Activated T-cell treated with anti-CD3 and anti-CD28 coated beads, Interleukin-2, amount 50 U/mL, for 72 hours (primary cell): ENCODE data around the gene HSPB8. TPM values are rescaled to one million over a fixed set of nuclear protein-coding genes. Genes with fewer than 3 reads are reported as not detected.

Experiments used
- ATAC-seq, 2 donors: fragments of 150-1000 bp; cut with Tn5 transposase; replicated peaks in 1 of 2; 2 replicates each; pipeline ENCODE4 v1.10.0; 2021; ENCODE audit warnings: moderate library complexity in 2 of 2, mild to moderate bottlenecking in 1 of 2
- DNase-seq, 2 donors: peaks; one replicate each; pipeline ENCODE4 v3.0.0; 2021 to 2022; ENCODE audit warnings: mixed read lengths in 1 of 2
- H3K27ac Mint-ChIP-seq: one replicate; pipeline ENCODE4 v1.8.0; 2022; ENCODE audit warnings: mild to moderate bottlenecking, moderate library complexity, mixed read lengths
- H3K27me3 Mint-ChIP-seq: one replicate; pipeline ENCODE4 v1.8.0; 2022; ENCODE audit warnings: low read depth, mixed read lengths
- H3K36me3 Mint-ChIP-seq, 2 donors: one replicate each; pipeline ENCODE4 v1.8.0; 2022; ENCODE audit warnings: mixed read lengths in 2 of 2, mild to moderate bottlenecking in 1 of 2; ENCODE audit not compliant: insufficient read depth in 2 of 2
- H3K4me1 Mint-ChIP-seq: one replicate; pipeline ENCODE4 v1.8.0; 2022; ENCODE audit warnings: low read depth, mixed read lengths
- H3K4me3 Mint-ChIP-seq, 2 donors: one replicate each; pipeline ENCODE4 v1.8.0; 2022; ENCODE audit warnings: mild to moderate bottlenecking in 2 of 2, mixed read lengths in 2 of 2, moderate library complexity in 2 of 2
- H3K9me3 Mint-ChIP-seq, 2 donors: one replicate each; pipeline ENCODE4 v1.8.0; 2022; ENCODE audit warnings: mixed read lengths in 2 of 2
- total RNA-seq, 2 donors: library from RNA; stranded (reverse); gene quantifications; one replicate each; pipeline ENCODE4 v1.2.3, GENCODE V29; 2022

Gene HSPB8
- total RNA-seq, 2 donors from 2014 or later: not detected

DNA sequence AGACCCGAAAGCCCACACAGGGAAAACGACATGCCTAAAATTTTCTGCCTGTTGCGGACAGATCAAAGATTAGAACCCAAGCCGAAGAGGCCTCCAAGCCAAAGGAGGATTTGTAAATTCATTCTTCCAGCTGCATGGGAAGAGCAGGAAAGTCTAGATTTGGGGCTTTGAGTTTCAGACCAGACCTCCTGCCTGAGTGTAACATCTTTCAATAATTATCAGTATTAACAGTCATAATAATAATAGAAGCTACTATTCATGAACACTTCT lies 1.7 kb upstream of the HSPB8 start:
- Mint-ChIP-seq H3K4me3 (no peak overlapping the region), H3K27ac (no peak overlapping the region)
- ATAC-seq: no peak

DNA sequence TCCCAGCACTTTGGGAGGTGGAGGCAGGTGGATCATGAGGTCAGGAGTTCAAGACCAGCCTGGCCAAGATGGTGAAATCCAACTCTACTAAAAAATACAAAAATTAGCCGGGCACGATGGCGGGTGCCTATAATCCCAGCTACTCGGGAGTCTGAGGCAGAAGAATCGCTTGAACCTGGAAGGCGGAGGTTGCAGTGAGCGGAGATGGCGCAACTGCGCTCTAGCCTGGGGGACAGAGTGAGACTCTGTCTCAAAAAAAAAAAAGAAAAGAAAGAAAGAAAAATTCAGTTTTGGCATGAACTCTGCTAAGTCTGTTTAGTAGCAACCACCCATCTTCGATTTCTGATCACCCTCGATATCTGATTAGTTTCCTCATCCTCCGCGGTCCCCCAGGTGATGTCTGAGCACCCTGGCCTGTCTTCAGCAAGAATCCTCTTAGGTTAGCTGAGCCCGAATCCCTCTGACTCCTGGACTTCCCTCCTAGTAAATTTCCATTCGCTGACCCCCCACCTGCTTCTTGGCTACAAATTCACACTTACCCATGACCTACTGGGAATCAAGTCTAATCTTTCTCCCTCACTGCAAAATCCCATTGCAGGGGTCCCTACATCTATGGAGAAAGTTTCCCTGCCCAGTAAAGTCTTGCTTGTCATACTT lies 879 bp upstream of the HSPB8 start:
- Mint-ChIP-seq H3K4me1 (no peaks in the 10 kb centered on the region), H3K36me3 (no peaks in the 10 kb centered on the region), H3K4me3 (no peak overlapping the region), H3K9me3 (no peaks in the 10 kb centered on the region), H3K27ac (no peak overlapping the region), H3K27me3 (peaks cover 6% of the 10 kb centered on the region)
- ATAC-seq (no peak), DNase-seq (no peak)

More for the DNA sequence above, 1.7 kb upstream of the HSPB8 start:
- Mint-ChIP-seq H3K9me3 (no peaks in the 10 kb centered on the region), H3K36me3 (no peaks in the 10 kb centered on the region), H3K4me1 (no peaks in the 10 kb centered on the region), H3K27me3 (peaks cover 6% of the 10 kb centered on the region)
- no peak for DNase-seq

DNA sequence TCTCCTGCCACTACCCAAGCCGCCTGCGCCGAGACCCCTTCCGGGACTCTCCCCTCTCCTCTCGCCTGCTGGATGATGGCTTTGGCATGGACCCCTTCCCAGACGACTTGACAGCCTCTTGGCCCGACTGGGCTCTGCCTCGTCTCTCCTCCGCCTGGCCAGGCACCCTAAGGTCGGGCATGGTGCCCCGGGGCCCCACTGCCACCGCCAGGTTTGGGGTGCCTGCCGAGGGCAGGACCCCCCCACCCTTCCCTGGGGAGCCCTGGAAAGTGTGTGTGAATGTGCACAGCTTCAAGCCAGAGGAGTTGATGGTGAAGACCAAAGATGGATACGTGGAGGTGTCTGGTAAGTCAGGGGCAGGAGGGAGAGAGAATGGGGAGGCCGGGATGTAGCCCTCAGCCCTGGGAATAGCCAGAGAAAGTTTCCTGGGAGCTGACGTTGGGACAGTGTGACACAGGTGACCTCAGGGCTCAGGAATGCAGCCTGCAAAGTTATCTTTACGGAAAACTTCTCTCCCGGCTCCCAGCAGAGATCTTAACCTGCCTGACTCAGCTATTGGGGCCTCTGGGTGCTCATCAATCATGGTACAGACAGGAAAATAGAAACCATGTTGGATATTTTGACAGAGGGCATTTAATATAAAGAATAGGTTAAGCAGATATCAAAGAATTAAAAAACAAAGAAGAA lies 747 bp downstream of the HSPB8 start:
- ATAC-seq (no peak), DNase-seq (no peak)
- no peaks in the 10 kb centered on the region for H3K9me3 Mint-ChIP-seq
- no peak overlapping the region for H3K4me3 Mint-ChIP-seq
- no peaks in the 10 kb centered on the region for H3K4me1 Mint-ChIP-seq
- peaks cover 6% of the 10 kb centered on the region for H3K27me3 Mint-ChIP-seq
- H3K27ac Mint-ChIP-seq: no peak overlapping the region
- H3K36me3 Mint-ChIP-seq: no peaks in the 10 kb centered on the region

DNA sequence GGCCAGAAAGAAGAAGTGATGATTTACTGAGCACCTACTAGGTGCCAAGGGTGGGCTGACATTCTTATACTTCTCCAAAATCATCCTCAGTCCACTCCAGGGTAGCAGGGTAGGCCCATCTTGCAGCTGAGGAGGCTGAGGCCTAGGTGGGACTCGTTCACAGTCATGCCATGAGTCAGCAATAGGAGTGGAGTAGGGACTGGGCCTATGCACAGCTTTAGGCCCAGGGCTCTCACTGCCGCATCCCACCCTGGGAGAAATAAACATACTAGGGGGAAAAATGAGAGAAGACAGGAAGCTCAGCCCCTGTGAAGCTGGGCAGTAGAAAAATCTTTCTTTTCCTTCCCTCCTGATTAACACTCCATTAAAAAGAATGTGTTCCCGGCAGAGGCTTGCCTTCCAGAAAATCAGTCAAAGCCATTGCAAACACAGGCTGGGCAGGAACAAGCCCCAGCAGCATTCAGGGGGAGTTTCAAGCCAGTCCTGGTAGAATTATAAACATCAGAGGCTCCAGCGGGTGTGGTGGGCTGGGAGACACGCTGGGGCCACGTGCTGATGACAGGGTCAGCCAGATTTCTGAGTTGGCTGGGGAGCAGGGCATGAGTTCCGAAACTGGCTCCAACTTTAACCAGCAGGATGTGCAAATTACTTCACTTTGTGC lies 1.8 kb downstream of the HSPB8 start:
- Mint-ChIP-seq H3K36me3 (no peaks in the 10 kb centered on the region), H3K27ac (no peak overlapping the region), H3K4me3 (no peak overlapping the region), H3K4me1 (no peaks in the 10 kb centered on the region), H3K9me3 (no peaks in the 10 kb centered on the region), H3K27me3 (peaks cover 6% of the 10 kb centered on the region)
- DNase-seq: no peak
- no peak for ATAC-seq

DNA sequence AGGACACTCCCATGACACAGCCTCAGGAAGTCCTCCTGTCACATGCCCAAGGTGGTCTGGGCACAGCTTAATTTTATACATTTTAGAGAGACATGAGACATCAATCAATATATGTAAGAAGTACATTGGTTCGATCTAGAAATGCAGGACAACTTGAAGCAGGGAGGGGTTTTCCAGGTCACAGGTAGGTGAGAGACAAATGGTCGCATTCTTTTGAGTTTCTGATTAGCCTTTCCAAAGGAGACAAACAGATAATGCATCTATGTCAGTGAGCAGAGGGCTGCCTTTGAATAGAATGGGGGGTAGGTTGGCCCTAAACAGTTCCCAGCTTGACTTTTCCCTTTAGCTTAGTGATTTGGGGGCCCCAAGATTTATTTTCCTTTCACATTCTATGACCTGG lies 2.5 kb downstream of the HSPB8 start:
- no peaks in the 10 kb centered on the region for H3K36me3 Mint-ChIP-seq
- H3K27ac Mint-ChIP-seq: no peak overlapping the region
- no peaks in the 10 kb centered on the region for H3K4me1 Mint-ChIP-seq
- H3K9me3 Mint-ChIP-seq: no peaks in the 10 kb centered on the region
- no peak overlapping the region for H3K4me3 Mint-ChIP-seq
- ATAC-seq (no peak), DNase-seq (no peak)
- peaks cover 6% of the 10 kb centered on the region for H3K27me3 Mint-ChIP-seq

DNA sequence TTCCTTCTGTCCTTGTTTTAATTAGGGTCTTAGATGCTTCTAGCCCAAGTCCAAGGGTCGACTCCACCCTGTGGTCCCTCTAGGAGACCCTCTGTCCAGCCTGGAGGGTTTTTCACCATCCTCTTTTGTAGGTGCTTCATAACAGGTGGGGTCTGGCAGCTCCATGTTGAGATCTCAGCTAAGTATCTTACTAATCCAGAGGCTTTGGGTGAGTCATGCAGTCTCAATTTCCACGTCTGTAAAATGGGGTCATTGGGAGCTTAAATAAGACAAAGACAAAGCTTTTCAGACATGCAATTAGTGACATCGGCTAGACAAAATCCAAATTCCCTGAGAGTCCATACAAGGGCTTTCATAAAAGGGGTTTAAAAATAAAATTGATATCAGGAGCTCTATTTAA lies 3.2 kb downstream of the HSPB8 start:
- Mint-ChIP-seq H3K27ac (no peak overlapping the region), H3K27me3 (peaks cover 6% of the 10 kb centered on the region), H3K36me3 (no peaks in the 10 kb centered on the region), H3K4me1 (no peaks in the 10 kb centered on the region), H3K9me3 (no peaks in the 10 kb centered on the region), H3K4me3 (no peak overlapping the region)
- DNase-seq (no peak), ATAC-seq (no peak)

DNA sequence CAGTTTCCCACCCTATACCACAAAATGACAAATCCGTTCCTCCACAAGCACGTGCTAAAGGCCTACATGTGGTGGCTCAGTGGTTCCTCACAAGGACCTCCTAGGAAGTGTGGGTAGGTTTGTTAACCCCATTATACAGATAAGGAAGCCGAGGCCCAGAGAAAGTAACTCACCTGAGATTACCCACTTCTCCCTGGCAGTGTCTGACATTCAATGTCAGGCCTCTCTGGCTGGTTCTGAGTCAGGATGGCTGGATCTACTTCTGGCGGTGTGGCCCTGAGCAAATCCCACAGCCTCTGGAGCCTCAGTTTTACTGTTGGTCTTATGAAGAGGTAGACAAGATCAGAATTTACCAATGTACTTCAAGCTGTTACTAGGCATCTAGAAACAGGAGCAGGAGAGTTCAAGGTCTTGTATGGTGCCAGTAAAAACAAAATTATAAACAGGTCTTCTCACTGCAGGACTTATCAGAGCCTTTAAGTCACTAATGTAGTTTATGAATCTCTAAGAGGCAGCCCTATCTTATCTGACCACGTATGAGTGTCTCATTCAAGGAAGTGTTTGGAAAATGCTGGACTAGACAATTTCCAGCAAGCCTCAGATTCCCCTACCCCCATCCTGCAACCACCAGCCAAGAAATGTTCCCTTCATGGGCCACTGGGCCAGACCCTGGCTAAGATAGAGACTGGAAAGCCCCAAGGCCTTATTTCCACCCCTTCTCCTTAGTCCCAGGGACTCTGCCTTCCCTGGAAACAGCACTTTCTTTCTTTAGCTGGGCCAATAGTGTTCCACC lies 4.2 kb downstream of the HSPB8 start:
- Mint-ChIP-seq H3K27ac (no peak overlapping the region), H3K4me3 (no peak overlapping the region)
- DNase-seq: no peak

DNA sequence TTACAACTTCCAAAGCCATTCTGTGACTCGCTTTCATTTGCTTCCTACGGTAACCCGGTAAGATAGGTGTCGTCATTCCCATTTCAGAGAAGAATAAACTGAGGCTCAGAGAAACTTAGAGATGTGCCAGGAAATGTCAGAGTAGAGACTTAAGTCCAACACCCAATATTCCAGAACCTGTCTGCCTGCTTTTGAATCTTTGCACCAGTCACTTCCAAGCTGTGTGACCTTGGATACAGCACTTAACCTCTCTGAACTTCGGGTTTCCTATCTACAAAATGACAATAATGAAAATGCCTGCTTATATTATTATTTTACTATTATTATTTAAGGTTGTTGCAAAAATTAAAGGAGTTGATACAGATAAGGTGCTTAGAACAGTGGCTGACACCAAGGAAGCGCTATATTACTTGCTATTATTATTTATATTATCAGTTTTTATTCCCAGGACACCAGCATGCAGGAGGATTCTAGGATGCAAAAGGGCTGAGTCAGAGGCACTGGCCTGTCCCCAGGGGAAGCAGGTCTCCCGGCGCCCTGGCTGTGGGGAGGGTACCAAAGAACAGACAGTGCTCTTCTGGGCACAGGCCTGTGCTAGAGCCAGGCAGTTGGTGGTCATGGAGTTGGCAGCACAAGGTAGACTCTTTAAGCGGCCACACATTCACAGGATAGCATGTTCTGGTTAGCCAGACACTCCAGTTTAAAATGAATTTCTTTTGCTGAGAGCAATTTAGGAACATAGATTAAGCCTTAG lies 5.4 kb downstream of the HSPB8 start:
- Mint-ChIP-seq H3K27me3 (no peaks in the 10 kb centered on the region), H3K36me3 (no peaks in the 10 kb centered on the region), H3K4me1 (no peaks in the 10 kb centered on the region), H3K9me3 (no peaks in the 10 kb centered on the region), H3K4me3 (no peak overlapping the region), H3K27ac (no peak overlapping the region)
- DNase-seq: no peak
- no peak for ATAC-seq

More for the DNA sequence above, 4.2 kb downstream of the HSPB8 start:
- Mint-ChIP-seq H3K36me3 (no peaks in the 10 kb centered on the region), H3K4me1 (no peaks in the 10 kb centered on the region), H3K9me3 (no peaks in the 10 kb centered on the region), H3K27me3 (peaks cover 4% of the 10 kb centered on the region)
- ATAC-seq: no peak

DNA sequence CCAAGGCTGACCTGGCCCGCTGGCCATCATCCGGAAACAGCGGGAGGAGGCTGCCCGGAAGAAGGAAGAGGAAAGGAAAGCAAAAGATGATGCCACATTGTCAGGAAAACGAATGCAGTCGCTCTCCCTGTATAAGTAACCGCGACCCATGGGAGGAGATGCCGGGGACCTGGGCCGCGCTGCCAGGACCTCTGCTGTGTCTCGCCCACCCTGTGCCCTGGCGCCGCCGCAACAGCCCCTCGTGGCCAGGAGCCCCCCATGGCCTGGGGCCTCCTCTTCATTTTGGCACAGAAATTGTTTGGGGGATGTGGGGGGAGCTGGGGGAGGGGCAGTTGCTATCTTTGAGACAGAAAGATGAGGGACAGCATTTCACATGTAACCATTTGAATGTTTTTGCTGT lies 16.5 kb downstream of the HSPB8 start:
- Mint-ChIP-seq H3K27ac (no peak overlapping the region), H3K36me3 (no peaks in the 10 kb centered on the region), H3K4me1 (no peaks in the 10 kb centered on the region), H3K4me3 (no peak overlapping the region), H3K27me3 (no peaks in the 10 kb centered on the region), H3K9me3 (peaks cover 0 to 1% of the 10 kb centered on the region in 2 donors)
- ATAC-seq (no peak), DNase-seq (no peak)

DNA sequence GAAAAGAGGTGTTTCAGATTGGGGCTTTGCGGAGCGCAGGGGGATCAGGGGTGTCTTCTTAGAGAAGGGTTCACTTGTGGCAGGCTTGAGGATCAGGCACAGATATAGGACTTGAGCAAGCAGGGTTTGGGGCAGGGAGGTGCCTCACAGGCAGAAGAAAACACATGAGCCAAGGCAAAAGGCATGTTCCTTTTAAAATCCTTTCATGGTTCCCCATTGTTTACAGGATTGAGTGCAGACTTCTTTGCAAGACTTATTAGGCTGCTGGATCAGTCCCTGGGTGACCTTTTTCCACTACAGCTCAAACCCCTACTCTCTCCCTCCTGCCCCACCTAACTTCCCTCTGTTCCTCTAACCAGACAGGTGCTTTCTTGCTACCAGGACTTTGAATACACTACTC lies 19.7 kb downstream of the HSPB8 start:
- Mint-ChIP-seq H3K36me3 (no peaks in the 10 kb centered on the region), H3K27ac (no peak overlapping the region)
- ATAC-seq: no peak

DNA sequence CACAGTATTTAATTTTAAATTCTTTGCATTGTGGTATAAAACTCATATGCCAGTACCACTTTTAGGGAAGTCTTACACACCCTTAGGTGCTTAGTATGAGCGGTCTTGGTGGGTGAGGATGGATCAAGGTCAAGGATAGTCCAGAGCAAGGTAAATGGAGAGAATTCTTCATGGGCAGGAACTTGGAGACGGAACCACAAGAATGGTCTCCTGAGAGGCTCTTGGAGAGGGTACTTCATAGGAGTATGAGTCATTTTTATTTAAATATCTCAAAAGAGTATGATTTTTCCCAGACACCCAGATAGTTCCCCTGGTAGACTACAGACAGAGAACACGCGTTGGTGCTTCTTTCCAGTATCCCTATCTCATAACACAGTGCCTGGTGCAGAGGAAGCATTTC lies 21.9 kb downstream of the HSPB8 start:
- Mint-ChIP-seq H3K9me3 (no peaks in the 10 kb centered on the region), H3K27me3 (no peaks in the 10 kb centered on the region), H3K4me3 (no peak overlapping the region), H3K27ac (no peak overlapping the region), H3K36me3 (no peaks in the 10 kb centered on the region), H3K4me1 (no peaks in the 10 kb centered on the region)
- no peak for ATAC-seq
- no peak for DNase-seq

More for the DNA sequence above, 19.7 kb downstream of the HSPB8 start:
- no peak for DNase-seq
- H3K4me1 Mint-ChIP-seq: no peaks in the 10 kb centered on the region
- no peak overlapping the region for H3K4me3 Mint-ChIP-seq
- peaks cover 0 to 1% of the 10 kb centered on the region in 2 donors for H3K9me3 Mint-ChIP-seq
- H3K27me3 Mint-ChIP-seq: no peaks in the 10 kb centered on the region

DNA sequence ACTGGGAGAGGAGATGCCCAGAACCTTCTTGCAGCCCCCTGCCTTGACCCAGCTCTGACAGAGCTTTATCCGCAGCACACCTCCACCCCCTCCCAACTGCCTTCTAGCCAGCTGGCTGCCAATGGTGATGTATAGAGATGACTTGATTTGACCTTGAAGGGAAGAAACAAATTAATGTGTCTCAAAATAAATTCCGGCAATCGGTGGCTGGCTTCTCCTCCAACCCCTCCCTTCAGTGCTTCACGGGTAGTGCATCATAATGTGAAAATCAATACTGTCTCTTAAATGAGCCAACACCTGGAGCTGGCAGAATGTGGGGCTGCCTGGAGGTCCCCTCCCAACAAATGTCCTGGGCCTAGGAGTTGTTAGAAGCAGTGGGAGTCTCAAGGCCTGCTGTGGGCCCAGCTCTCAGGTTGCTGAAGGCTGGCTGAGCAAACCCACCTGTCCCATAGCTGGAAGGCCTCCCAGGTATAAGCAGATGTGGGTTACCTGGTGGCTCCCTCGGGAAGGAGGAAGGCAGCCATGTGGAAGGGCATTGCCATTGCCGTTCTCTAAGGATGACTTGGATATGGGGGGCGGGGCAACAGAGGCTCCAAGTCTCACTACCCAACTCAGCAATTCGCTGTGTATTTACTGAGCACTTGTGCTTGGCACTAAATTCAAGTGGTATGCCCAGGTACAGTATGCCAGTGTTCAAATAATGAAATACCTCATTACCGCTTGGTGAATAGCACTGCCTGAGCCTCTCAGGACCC lies 23.2 kb downstream of the HSPB8 start:
- Mint-ChIP-seq H3K4me3 (no peak overlapping the region), H3K4me1 (no peaks in the 10 kb centered on the region), H3K27ac (no peak overlapping the region), H3K9me3 (no peaks in the 10 kb centered on the region), H3K36me3 (no peaks in the 10 kb centered on the region), H3K27me3 (no peaks in the 10 kb centered on the region)
- DNase-seq: no peak
- ATAC-seq: no peak
